ENCODE measurements around the gene CUX1. TPM values are rescaled to one million over a fixed set of nuclear protein-coding genes. Genes with fewer than 3 reads are reported as not detected.
"Not testable (repeated sequence)": the region's sequence is repeated elsewhere in the genome, so short reads cannot be mapped to it uniquely, and the experiment has no call there.

The CUX1 gene
- total and polyA plus RNA-seq, 5 donors: 54.1 to 146 (median 109) TPM

GRCh38 chr7:101875283-101875846, 57.9 kb downstream of the CUX1 start:
- no peak for DNase-seq
- Histone ChIP-seq H3K4me3 (ENCODE audit: low read length) (no peak overlapping the region), H3K9me3 (ENCODE audit: control insufficient read depth, low read length) (no peaks in the 10 kb centered on the region), H3K4me1 (ENCODE audit: control insufficient read depth, insufficient read depth, low read length) (peaks cover 2% of the 10 kb centered on the region), H3K27ac (ENCODE audit: low read length) (peak overlapping the region; percentile 34), H3K27me3 (ENCODE audit: control insufficient read depth, insufficient read depth) (no peaks in the 10 kb centered on the region)
- WGBS: 63% methylated on average over 11 of the region's 11 CpGs
- ATAC-seq: peak; percentile 54 to 59
- intact Hi-C loops (cut with DNase I): no loop called here

GRCh38 chr7:101877882-101878591, 60.6 kb downstream of the CUX1 start:
- H3K27me3 ChIP-seq (ENCODE audit: control insufficient read depth, insufficient read depth): no peaks in the 10 kb centered on the region
- 84% methylated on average over 12 of the region's 12 CpGs for WGBS
- peaks cover 13% of the 10 kb centered on the region for H3K4me1 ChIP-seq (ENCODE audit: control insufficient read depth, insufficient read depth, low read length)
- H3K4me3 ChIP-seq (ENCODE audit: low read length): no peak overlapping the region
- ATAC-seq (no peak), DNase-seq (no peak)
- no peaks in the 10 kb centered on the region for H3K9me3 ChIP-seq (ENCODE audit: control insufficient read depth, low read length)
- intact Hi-C loops (cut with DNase I): no loop called here
- H3K27ac ChIP-seq (ENCODE audit: low read length): no peak overlapping the region

GRCh38 chr7:101878938-101879337, 61.5 kb downstream of the CUX1 start:
- Histone ChIP-seq H3K27me3 (ENCODE audit: control insufficient read depth, insufficient read depth) (no peaks in the 10 kb centered on the region), H3K4me1 (ENCODE audit: control insufficient read depth, insufficient read depth, low read length) (peaks cover 13% of the 10 kb centered on the region), H3K9me3 (ENCODE audit: control insufficient read depth, low read length) (no peaks in the 10 kb centered on the region), H3K4me3 (ENCODE audit: low read length) (no peak overlapping the region), H3K27ac (ENCODE audit: low read length) (no peak overlapping the region)
- ATAC-seq (no peak), DNase-seq (no peak)
- intact Hi-C loops (cut with DNase I): no loop called here
- WGBS: over 99% methylated on average over 4 of the region's 4 CpGs

GRCh38 chr7:101879565-101879964, 62.1 kb downstream of the CUX1 start:
- intact Hi-C loops (cut with DNase I): no loop called here
- Histone ChIP-seq H3K4me1 (ENCODE audit: control insufficient read depth, insufficient read depth, low read length) (peaks cover 13% of the 10 kb centered on the region), H3K4me3 (ENCODE audit: low read length) (no peak overlapping the region), H3K27ac (ENCODE audit: low read length) (no peak overlapping the region), H3K9me3 (ENCODE audit: control insufficient read depth, low read length) (no peaks in the 10 kb centered on the region), H3K27me3 (ENCODE audit: control insufficient read depth, insufficient read depth) (no peaks in the 10 kb centered on the region)
- DNase-seq: no peak
- 91% methylated on average over 10 of the region's 10 CpGs for WGBS
- no peak for ATAC-seq

- no peak for ATAC-seq
- intact Hi-C loops (cut with DNase I): no loop called here
- no peaks in the 10 kb centered on the region for H3K27me3 ChIP-seq (ENCODE audit: control insufficient read depth, insufficient read depth)
- WGBS: 51% methylated on average over 14 of the region's 14 CpGs
- no peak overlapping the region for H3K27ac ChIP-seq (ENCODE audit: low read length)
- no peaks in the 10 kb centered on the region for H3K9me3 ChIP-seq (ENCODE audit: control insufficient read depth, low read length)
- H3K4me1 ChIP-seq (ENCODE audit: control insufficient read depth, insufficient read depth, low read length): peaks cover 13% of the 10 kb centered on the region
- no peak overlapping the region for H3K4me3 ChIP-seq (ENCODE audit: low read length)
- no peak for DNase-seq
Measured at GRCh38 chr7:101880282-101881054, 63.0 kb downstream of the CUX1 start.

- WGBS: 89% methylated on average over 7 of the region's 7 CpGs
- no peak for DNase-seq
- H3K27me3 ChIP-seq (ENCODE audit: control insufficient read depth, insufficient read depth): no peaks in the 10 kb centered on the region
- intact Hi-C loops (cut with DNase I): no loop called here
- peak overlapping the region; percentile 62 for H3K27ac ChIP-seq (ENCODE audit: low read length)
- H3K4me3 ChIP-seq (ENCODE audit: low read length): no peak overlapping the region
- peak in 1 of 2 donors; percentile 8 for ATAC-seq
- peaks cover 17% of the 10 kb centered on the region for H3K4me1 ChIP-seq (ENCODE audit: control insufficient read depth, insufficient read depth, low read length)
- no peaks in the 10 kb centered on the region for H3K9me3 ChIP-seq (ENCODE audit: control insufficient read depth, low read length)
Measured at GRCh38 chr7:101882005-101882421, 64.6 kb downstream of the CUX1 start.

- no peak overlapping the region for H3K4me3 ChIP-seq (ENCODE audit: low read length)
- DNase-seq (peak; percentile 86 to 91 (median 89)), ATAC-seq (peak; percentile 93 to 97)
- H3K27ac ChIP-seq (ENCODE audit: low read length): peak overlapping the region; percentile 95
- no peaks in the 10 kb centered on the region for H3K27me3 ChIP-seq (ENCODE audit: control insufficient read depth, insufficient read depth)
- H3K9me3 ChIP-seq (ENCODE audit: control insufficient read depth, low read length): no peaks in the 10 kb centered on the region
- 26% methylated on average over 18 of the region's 18 CpGs for WGBS
- intact Hi-C loops (cut with DNase I): no loop called here
- H3K4me1 ChIP-seq (ENCODE audit: control insufficient read depth, insufficient read depth, low read length): peaks cover 17% of the 10 kb centered on the region
Measured at GRCh38 chr7:101882595-101883564, 65.5 kb downstream of the CUX1 start.

- no peak overlapping the region for H3K4me3 ChIP-seq (ENCODE audit: low read length)
- WGBS: 70% methylated on average over 13 of the region's 13 CpGs
Measured at GRCh38 chr7:101884671-101885596, 67.5 kb downstream of the CUX1 start.

GRCh38 chr7:101885597-101885955, 68.2 kb downstream of the CUX1 start:
- ATAC-seq: no peak

More at GRCh38 chr7:101884671-101885596, 67.5 kb downstream of the CUX1 start:
- intact Hi-C loops (cut with DNase I): no loop called here
- no peak for DNase-seq
- peaks cover 18% of the 10 kb centered on the region for H3K4me1 ChIP-seq (ENCODE audit: control insufficient read depth, insufficient read depth, low read length)
- no peaks in the 10 kb centered on the region for H3K9me3 ChIP-seq (ENCODE audit: control insufficient read depth, low read length)
- no peak for ATAC-seq
- peak overlapping the region; percentile 53 for H3K27ac ChIP-seq (ENCODE audit: low read length)
- no peaks in the 10 kb centered on the region for H3K27me3 ChIP-seq (ENCODE audit: control insufficient read depth, insufficient read depth)

GRCh38 chr7:101887352-101887751, 69.9 kb downstream of the CUX1 start:
- not testable (repeated sequence) for ATAC-seq; H3K27ac ChIP-seq (ENCODE audit: low read length)
- 98% methylated on average over 4 of the region's 4 CpGs for WGBS

More at GRCh38 chr7:101885597-101885955, 68.2 kb downstream of the CUX1 start:
- 59% methylated on average over 12 of the region's 12 CpGs for WGBS
- peak overlapping the region; percentile 45 for H3K27ac ChIP-seq (ENCODE audit: low read length)
- H3K4me1 ChIP-seq (ENCODE audit: control insufficient read depth, insufficient read depth, low read length): peaks cover 19% of the 10 kb centered on the region
- H3K9me3 ChIP-seq (ENCODE audit: control insufficient read depth, low read length): no peaks in the 10 kb centered on the region
- DNase-seq: no peak
- H3K4me3 ChIP-seq (ENCODE audit: low read length): no peak overlapping the region
- no peaks in the 10 kb centered on the region for H3K27me3 ChIP-seq (ENCODE audit: control insufficient read depth, insufficient read depth)
- intact Hi-C loops (cut with DNase I): no loop called here

More at GRCh38 chr7:101887352-101887751, 69.9 kb downstream of the CUX1 start:
- H3K27me3 ChIP-seq (ENCODE audit: control insufficient read depth, insufficient read depth); H3K4me3 ChIP-seq (ENCODE audit: low read length); intact Hi-C loops (cut with DNase I); H3K9me3 ChIP-seq (ENCODE audit: control insufficient read depth, low read length); DNase-seq: not testable (repeated sequence)
- H3K4me1 ChIP-seq (ENCODE audit: control insufficient read depth, insufficient read depth, low read length): peaks cover 16% of the 10 kb centered on the region

All from right cardiac atrium (tissue), 5 donors.